Stimulated activated CD4-positive, alpha-beta T cell treated with anti-CD3 and anti-CD28 coated beads, Interleukin-12 subunit alpha, Interleukin-12 subunit beta, amount 100 ng/mL, for 24 hours (primary cell): ENCODE measurements around the gene ROGDI.

Source experiments
- DNase-seq, 2 experiments: peaks; one replicate each; pipeline ENCODE4 v3.0.0-alpha.2; 2020; ENCODE audit warnings: low read depth in 2 of 2

ROGDI gene

DNA sequence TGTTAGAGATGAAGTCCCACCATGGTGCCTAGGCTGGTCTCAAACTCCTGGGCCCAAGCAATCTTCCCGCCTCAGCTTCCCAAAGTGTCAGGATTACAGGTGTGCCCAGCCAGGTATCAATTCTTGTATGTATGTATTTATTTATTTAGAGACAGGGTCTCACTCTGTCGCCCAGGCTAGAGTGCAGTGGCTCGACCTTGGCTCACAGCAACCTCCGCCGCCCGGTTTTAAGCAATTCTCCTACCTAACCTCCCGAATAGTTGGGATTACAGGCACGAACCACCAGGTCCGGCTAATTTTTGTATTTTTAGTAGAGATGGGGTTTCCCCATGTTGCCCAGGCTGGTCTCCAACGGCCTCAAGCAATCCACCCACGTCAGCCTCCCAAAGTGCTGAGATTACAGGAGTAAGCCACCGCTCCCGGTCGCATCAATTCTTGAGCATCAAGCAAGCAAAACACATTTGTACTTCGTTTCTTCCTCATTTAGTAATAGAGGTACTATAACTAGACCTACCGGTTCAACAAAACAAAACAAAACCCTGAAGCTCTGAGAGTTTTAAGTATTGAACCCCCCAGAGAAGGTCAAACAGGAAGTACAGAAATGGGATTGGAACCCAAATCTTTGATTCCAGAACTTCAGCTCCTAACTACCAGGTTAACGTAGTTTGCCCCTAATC lies 34.4 kb downstream of the ROGDI start:
- no peak for DNase-seq

DNA sequence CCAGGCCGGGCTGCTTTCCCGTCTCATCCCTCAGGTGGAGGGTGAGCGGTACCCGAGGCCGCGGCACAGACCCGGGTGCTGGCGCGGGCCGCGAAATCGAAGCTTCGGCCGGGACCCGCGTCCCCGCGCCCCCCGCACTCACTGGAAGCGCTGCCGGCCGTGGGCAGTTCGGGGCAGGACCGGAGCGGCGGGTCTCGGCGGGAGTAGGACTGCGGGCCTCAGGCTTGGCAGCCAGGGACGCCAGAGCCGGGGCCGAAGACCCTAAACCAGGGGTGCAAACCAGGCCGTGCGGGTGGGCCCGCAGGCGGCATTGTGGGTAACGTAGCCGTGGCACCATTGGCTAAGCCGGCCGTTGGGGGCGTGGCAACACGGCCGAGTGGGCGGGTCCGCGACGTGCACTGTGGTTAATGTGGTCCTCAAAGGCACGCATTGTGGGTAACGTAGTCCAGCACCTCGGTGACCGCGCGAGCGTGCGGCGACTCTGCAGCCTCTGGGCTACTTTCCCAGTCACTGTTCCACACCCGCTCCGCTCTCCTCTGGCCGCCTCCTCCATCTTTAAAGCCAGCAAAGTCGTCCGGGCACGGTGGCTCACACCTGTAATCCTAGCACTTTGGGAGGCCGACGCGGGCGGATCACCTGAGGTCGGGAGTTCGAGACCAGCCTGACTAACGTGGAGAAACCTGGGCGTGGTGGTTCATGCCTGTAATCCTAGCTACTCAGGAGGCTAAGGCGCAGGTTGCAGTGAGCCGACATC lies 35.4 kb downstream of the ROGDI start, which contains the start of gene ZNF500:
Gene ZNF500 (minus strand): TSS at position 288 of the 754 bp plus-strand sequence. CDS start 1,184 bp downstream, outside the sequence.
- DNase-seq: peak; percentile 97

DNA sequence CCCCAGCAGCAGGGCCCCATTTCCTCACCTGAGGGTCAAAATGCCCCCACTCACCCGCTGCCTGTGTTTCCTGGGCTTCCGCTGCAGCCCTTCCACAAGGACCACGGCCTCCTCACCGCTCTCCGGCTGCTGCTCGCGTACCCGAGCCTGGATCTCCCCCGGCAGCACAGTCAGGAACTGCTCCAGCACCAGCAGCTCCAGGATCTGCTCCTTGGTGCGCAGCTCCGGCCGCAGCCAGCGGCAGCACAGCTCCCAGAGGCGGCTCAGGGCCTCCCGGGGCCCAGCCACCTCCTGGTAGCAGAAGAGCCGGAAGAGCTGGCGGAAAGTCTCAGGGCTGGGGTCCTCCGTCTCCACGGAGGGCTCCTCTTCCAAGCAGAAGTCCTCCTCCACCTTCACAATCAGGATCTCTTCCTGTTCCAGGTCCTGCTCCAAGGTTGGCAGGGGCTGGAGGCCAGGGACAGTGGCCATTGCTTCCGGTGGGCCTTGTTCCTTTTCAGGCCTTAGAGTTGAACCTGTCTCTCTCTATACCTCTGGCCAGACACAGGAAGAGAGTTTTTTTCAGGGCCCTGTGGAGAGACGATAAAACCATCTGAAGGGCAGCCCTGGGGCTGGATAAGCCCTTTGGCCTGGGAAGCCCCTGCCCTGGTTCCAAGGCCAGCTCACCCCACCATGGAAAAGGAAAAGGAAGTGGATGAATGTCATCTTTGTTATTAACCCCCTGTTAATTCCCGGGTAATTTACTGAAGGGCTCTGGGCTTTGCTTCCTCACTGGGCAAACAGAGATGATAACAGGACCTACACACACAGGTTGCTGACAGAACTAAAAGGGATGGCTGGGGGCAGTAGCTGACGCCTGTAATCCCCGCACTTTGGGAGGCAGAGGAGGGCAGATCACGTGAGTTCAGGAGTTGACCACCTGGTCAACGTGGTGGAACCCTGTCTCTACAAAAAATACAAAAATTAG lies 36.6 kb downstream of the ROGDI start:
- DNase-seq: no peak

DNA sequence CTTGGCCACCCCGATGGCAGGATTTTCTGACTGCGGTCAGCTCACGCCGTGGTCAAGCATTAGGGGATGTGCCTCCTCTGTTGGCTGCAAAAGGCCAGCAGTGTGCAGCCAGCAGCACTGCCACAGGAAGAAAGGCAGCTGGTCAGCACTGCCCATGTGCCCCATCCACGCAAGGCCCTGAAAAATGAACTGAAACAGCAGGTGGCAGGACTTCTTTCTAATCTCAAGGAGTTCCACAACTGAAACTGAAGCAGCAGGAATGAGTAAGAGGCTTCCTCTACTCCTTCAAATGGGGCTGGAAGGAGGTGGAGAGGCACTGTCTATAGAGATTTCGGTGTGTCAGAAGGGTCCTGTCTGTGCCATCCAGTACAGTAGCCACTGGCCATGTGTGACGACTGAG lies 38.6 kb downstream of the ROGDI start:
- no peak for DNase-seq

DNA sequence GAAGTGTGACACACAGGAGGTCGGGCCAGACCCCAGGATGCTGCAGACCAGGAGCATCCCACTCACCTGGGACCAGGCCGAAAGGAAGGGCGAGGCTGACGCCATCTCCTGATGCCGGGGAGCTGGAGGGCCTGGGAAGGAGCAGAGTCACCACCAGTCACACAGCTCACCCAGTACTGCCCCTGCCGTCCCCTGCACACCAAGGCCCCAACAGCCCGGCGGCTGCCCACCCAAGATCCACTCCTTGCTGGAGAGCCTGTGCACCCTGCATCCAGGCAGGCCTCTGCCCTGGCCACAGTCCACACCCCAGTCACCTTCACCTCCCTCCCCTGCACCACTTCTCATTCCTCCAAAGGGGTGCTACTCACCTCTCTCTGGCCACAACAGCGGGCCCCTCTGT lies 40.2 kb downstream of the ROGDI start:
- DNase-seq: no peak

DNA sequence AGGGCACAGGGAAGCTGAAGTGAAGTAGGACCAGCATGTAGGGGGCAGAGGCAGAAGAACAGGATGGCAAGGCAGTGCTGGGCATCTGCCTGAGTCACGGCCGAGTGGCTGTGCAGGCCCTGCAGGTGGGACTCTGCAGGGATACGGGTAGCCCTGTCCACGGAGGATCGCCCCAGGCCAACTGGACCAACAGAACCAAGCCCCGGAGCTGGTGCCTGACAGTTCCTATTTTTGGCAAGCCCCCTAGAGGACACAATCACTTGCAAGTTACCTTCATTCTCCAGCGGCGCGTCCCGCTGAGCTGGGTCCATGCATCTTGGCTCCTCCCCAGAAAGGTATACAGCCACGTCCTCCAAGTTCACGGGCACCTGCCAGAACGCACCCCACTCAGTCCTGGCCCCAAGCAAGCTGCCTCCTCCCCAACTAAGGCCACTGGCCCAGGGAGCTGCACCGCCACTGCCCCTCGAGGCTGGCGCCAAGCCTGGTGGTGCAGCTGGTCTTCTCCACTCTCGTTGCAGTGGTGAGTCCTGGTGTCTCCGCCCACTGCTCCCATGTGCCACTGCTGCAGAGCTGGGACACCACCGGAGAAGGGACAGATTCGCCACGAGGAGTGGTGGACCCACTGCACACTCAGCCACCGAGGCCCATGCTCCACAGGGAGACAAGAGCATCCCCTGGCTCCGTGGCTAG lies 42.1 kb downstream of the ROGDI start:
- no peak for DNase-seq

DNA sequence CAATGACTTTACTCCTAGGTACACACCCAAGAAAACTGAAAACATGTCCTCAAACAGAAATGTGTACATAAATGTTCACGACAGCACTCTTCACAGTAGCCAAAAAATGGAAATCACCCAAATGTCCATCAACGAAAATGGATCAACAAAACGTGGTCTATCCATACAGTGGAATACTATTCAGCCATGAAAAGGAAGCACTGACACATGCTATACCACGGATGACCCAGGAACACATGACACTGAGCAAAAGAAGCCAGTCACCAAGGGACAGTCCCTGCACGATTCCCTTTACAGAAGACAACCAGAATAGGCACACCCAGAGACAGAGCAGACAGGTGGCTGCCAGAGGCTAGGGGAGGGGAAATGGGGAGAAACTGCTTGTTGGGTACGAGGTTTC lies 46.7 kb downstream of the ROGDI start:
- no peak for DNase-seq

DNA sequence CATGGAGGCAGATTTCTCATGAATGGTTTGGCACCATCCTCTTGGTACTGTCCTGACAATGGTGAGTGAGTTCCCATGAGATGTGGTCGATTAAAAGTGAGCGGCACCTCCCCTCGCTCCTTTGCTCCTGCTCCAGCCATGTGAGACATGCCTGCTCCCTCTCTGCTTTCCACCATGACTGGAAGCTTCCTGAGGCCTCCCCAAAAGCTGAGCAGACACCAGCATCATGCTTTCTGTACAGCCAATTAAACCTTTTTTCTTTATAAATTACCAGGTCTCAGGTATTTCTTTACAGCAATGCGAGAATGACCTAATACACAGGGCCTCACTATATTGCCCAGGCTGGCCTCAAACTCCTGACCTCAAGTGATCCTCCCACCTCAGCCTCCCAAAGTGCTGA lies 47.6 kb downstream of the ROGDI start:
- DNase-seq: no peak

DNA sequence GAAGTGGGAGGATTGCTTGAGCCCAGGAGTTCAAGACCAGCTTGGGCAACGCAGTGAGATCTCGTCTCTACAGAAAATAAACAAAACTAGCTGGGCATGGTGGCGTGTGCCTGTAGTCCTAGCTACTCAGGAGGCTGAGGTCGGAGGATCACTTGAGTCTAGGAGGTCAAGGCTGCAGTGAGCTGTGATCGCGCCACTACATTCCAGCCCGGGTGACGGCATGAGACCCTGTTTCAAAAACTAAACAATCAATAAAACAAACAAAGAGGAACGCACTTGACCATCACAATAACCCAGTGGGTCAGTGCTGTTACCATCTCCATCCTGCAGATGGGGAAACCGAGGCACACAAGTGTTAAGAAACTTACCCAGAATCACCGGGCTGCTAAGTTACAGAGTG lies 49.2 kb downstream of the ROGDI start:
- DNase-seq: no peak

DNA sequence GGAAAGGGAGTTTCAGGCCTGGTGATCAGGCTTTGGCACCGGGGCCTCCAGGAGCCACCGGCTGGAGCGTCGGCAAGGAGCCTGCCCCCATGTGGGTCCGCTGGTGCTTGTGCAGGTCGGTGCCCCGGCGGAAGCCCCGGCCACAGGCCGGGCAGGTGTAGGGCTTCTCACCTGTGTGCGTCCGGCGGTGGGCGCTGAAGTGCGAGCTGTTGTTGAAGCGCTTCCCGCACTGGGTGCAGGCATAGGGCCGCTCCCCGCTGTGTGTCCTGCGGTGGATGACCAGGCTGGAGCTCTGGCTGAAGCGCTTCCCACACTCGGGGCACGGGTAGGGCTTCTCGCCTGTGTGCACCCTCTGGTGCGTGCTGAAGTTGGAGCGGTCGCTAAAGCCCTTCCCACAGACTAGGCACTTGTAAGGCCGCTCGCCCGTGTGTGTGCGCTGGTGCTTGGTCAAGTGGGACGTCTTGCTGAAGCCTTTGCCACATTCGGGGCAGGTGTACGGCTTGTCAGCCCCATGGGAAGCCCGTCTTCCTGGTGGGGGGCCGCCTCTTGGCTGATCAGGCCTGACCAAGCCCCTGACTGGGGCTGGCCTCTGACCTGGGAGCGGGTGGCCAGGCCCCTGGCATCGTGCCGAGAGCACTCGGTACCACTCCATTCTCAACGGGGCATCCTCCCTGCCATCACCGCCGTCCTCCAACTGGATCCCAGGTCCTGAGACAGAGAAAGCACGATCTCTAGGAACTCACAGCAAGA lies 49.9 kb downstream of the ROGDI start:
- no peak for DNase-seq

DNA sequence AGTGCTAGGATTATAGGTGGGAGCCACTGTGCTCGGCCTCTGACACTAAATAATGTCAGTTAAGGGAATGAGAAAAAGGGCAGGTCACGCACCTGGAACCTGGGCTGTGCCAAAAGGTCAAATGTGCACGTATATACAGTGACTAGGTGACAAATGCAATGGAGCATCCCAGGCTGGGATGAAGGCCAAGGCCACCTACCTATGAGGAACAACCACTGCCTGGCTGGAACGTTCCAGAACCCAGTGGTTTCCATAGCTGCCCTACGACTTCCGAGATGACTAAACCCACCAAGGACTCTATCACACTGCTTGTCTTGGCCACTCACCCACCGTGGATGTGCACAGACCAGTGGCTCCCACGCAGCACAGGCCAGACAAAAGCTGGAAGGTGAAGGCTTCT lies 51.5 kb downstream of the ROGDI start:
- no peak for DNase-seq

DNA sequence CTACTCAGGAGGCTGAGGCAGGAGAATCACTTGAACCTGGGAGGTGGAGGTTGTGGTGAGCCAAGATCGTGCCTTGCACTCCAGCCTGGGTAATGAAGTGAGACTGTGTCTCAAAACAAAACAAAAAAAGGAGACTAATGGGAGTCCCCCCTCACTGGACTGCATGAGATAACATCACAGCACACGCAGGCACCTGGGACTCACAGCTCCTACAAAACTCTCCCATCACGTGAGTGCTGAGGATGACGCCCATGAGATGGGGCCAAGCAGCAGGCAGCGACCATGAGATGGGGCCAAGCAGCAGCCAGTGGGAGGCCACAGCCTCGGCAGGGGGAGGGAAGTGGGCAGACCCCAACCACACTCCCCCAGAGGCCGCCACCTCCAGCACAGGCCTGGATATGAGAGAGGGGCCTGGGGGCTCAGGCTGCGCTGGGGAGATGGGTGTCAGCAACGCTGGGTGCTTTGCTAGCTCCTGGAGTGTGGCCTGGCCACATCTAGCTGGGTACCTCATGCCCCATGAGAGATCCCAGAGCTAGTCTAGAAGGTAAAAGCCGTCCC lies 52.7 kb downstream of the ROGDI start:
- no peak for DNase-seq

DNA sequence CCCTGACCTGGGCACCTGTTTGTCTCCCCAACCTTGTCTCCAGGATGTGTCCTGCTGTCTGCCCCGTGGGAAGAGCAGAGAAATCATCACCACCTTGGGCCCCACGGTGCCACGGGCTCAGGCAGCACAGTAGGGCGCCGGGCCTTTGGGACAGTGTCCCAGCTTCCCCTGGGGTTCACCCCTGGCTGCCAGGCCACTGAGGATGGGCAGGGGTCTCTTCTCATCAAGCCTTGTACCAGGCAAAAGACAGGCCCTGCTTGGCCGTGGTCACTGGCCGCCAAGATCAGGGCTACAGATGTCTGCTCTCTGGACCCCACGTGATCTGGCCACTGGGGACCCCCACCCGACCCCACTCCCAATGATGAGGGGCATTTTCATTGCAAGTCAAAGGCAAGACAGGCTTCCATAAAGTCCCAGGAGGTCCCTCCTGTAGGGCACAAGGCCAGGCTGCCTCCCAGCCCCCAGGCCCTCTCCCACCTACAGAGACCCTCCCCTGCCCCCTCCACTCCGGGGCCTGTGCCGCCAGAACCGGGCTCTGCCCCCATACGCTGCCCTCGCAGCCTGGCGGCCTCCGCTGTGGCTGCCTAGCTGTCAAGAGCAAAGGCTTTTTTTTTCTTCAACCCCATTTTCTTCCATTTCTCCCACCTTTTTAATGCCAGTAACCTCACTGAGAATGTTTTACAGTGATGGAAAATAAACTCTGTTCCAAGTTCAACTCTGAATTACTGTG lies 53.6 kb downstream of the ROGDI start:
- no peak for DNase-seq

DNA sequence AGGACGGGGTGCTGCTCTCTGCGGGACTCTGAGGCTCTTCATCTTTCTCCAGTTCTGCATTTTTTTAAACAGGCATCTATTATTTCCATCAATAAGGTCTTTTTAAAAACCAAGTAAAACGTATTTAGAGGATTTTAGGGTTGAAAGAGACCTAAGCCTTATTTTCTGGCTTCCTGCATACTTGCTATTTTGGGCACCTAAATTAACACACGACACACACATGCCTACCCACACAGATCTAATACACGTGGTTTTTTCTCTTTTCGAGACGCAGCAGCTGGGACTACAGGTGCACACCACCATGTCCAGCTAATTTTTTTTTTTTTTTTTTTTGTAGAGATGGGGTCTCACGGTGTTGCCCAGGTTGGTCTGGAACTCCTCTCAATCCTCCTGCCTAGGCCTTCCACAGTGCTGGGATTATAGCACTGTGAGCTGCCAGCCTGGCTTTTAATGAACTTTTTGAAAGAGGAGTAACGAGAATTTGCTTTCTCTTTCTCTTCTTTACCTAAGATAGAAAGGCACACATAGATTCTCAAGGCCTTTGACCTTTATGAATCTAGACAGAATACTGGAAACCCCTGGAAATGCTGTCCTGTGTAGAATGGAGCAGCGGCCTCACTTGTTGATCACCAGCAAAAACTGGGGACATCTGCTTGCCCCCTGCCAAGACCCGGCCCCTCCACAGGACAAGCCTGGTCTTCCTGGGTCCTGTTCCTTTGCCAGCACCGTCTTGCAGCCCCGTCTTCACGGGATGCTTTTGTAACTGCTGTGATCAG lies 54.3 kb downstream of the ROGDI start:
- no peak for DNase-seq

DNA sequence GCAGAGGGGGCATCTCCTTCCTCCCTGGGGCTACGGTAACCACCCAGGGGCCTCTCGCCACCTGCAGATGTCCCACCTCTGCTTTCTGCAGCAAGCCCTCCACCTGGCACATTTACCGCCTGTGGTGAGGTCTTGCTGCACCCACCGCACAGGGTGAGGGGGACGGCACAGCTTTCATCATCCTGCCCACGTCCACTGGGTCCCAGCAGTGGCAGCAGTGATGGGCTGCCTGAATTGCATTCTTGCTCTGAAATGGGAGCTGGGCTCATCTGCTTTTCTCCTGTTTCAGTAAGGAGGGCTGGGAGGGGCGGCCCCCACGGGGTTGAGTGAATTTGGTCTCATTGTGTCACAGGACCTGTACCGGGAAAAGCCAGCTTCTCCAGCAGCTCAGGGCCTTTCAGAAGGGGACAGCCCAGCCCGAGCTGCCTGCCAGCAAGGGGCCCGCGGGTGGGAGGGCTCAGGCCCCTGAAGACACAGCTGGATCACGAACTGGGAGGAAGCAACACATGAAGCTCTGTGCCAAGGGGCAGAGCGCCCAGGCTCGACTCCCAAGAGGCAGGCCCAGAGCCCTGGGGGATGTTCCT lies 55.4 kb downstream of the ROGDI start:
- no peak for DNase-seq
